Activated T-helper 1 cell treated with anti-CD3 and anti-CD28 coated beads, Interleukin-12 subunit alpha, Interleukin-12 subunit beta, Interleukin-2, Interleukin-4 antibody, amounts not matched to agents 30 ng/mL and 10 ng/mL and 1 ng/mL, durations not matched to agents 14 hours and 24 hours and 36 hours (primary cell): ENCODE data around the gene ALG8. TPM values are rescaled to one million over a fixed set of nuclear protein-coding genes. Genes with fewer than 3 reads are reported as not detected.

Source experiments
- DNase-seq: peaks from one replicate; pipeline ENCODE4 v3.0.0; 2021; ENCODE audit warnings: low spot score
- H3K27ac Mint-ChIP-seq: one replicate; pipeline ENCODE4 v1.8.0; 2021; ENCODE audit warnings: mild to moderate bottlenecking, mixed read lengths
- H3K27me3 Mint-ChIP-seq: one replicate; pipeline ENCODE4 v1.8.0; 2022; ENCODE audit warnings: mild to moderate bottlenecking, moderate library complexity, mixed read lengths; ENCODE audit not compliant: insufficient read depth
- H3K36me3 Mint-ChIP-seq: one replicate; pipeline ENCODE4 v1.8.0; 2021; ENCODE audit warnings: low read depth, mixed read lengths
- H3K4me1 Mint-ChIP-seq: one replicate; pipeline ENCODE4 v1.8.0; 2021; ENCODE audit warnings: low read depth, mixed read lengths
- H3K4me3 Mint-ChIP-seq: one replicate; pipeline ENCODE4 v1.8.0; 2021; ENCODE audit warnings: mild to moderate bottlenecking, moderate library complexity, mixed read lengths
- H3K9me3 Mint-ChIP-seq: one replicate; pipeline ENCODE4 v1.8.0; 2021; ENCODE audit warnings: mixed read lengths
- intact Hi-C: fragments of 100-400 bp; cut with micrococcal nuclease; formaldehyde crosslinking; loops from one replicate; pipeline ENCODE4 v1.15.1; 2024
- total RNA-seq: library from RNA; stranded (reverse); gene quantifications from 2 replicates; pipeline ENCODE4 v1.2.3, GENCODE V29; 2022

The ALG8 gene
- total RNA-seq, 1 donor from 2014 or later: 57.9 TPM

DNA sequence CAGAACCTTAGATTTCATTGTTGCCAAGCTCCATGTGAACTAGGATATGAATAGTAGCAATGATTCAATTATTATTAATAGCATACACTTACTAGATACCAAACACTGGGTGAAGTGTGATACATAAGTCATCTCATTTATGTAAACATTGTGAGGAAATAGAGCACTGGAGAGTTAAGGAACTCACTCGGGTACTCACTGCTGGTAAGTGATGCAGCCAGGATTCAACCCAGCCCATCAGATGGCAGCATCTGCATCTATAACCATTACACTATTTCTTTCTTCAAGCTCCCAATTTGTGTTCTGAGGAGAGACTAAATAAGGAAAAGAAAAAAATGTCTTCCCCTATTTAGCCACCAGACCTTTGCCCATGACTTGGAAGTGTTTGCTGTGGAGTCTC, 10.2 kb upstream of the ALG8 start:
- Mint-ChIP-seq H3K27ac (no peak overlapping the region), H3K36me3 (no peaks in the 10 kb centered on the region), H3K9me3 (no peaks in the 10 kb centered on the region), H3K4me3 (no peak overlapping the region), H3K4me1 (no peaks in the 10 kb centered on the region), H3K27me3 (no peaks in the 10 kb centered on the region)
- DNase-seq: no peak
- intact Hi-C loops: no loop called here

DNA sequence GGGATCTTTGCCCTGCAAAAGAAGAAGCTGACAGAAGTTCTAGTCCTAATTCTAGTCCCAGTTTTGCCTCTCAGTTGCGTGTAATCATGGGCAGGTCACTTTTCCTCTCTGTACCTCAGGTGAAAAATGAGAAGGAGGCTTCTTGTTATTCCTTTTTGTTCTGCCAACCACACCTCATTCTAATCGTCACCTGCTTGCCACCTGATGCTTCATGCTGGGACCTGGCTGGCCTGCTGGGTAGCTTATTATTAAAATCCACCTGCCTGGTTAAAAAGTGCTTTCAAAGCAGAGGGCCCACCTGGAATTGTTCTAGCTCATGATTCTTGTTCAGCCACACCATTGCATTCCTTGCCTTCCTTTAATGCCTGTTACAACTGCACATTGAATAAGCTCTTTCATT, 8.4 kb upstream of the ALG8 start:
- intact Hi-C loops: no loop called here
- Mint-ChIP-seq H3K4me1 (peaks cover 5% of the 10 kb centered on the region), H3K27ac (no peak overlapping the region), H3K9me3 (no peaks in the 10 kb centered on the region), H3K27me3 (no peaks in the 10 kb centered on the region), H3K36me3 (peaks cover 5% of the 10 kb centered on the region), H3K4me3 (no peak overlapping the region)
- no peak for DNase-seq

DNA sequence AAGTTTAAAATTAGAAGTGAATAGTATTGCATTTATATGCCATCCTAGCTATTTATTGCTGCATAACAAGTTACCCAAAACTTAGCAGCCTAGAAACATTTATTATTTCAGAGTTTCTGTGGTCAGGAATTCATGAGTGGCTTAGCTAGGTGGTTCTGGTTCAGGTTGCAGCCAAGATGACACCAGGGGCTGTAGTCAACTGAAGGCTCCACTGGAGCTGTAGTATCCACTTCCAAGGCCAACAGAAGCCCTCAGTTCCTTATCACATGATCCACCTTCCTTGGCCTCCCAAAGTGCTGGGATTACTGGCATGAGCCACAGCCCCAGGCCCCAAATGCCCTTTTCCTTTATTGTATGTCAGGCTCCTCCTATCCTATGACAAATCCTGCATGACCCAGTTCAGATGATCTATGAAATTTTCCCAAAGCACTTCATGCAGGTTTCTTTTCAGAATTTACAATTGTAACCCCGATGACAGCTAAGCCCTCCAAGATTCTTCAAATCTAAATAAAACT, 6.1 kb upstream of the ALG8 start:
- H3K4me1 Mint-ChIP-seq: peaks cover 12% of the 10 kb centered on the region
- no peaks in the 10 kb centered on the region for H3K9me3 Mint-ChIP-seq
- H3K4me3 Mint-ChIP-seq: no peak overlapping the region
- no peaks in the 10 kb centered on the region for H3K27me3 Mint-ChIP-seq
- H3K27ac Mint-ChIP-seq: no peak overlapping the region
- no peak for DNase-seq
- intact Hi-C loops: no loop called here
- peaks cover 10% of the 10 kb centered on the region for H3K36me3 Mint-ChIP-seq

DNA sequence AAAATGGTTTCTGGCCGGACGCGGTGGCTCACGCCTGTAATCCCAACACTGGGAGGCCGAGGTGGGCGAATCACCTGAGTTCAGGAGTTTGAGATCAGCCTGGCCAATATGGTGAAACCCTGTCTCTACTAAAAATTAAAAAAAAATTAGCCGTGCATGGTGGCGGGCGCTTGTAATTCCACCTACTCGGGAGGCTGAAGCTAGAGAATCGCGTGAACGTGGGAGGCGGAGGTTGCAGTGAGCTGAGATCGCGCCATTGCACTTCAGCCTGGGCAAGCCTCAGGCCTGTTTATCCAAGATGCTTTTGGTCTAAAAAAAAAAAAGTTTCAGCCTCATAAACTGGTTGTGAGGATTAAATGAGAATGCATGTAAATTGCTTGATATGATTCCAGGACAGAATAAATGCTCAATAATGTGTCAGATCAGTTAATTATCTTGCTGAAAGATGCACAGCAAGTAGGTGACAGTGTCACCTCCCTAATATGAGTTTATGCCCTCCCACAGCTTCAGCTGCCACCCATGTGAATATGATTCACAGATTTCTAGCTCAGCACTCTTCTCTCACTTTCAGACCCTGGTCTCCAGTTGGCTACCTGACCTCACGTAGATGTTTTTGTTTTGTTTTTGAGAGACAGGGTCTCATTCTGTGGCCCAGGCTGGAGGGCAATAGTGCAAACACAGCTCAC, 1.1 kb upstream of the ALG8 start:
- no peak for DNase-seq
- Mint-ChIP-seq H3K27ac (peak overlapping the region; percentile 11), H3K36me3 (peaks cover 28% of the 10 kb centered on the region), H3K4me3 (peak overlapping the region; percentile 72), H3K4me1 (peaks cover 41% of the 10 kb centered on the region), H3K27me3 (no peaks in the 10 kb centered on the region), H3K9me3 (no peaks in the 10 kb centered on the region)
- intact Hi-C loops: no loop called here

DNA sequence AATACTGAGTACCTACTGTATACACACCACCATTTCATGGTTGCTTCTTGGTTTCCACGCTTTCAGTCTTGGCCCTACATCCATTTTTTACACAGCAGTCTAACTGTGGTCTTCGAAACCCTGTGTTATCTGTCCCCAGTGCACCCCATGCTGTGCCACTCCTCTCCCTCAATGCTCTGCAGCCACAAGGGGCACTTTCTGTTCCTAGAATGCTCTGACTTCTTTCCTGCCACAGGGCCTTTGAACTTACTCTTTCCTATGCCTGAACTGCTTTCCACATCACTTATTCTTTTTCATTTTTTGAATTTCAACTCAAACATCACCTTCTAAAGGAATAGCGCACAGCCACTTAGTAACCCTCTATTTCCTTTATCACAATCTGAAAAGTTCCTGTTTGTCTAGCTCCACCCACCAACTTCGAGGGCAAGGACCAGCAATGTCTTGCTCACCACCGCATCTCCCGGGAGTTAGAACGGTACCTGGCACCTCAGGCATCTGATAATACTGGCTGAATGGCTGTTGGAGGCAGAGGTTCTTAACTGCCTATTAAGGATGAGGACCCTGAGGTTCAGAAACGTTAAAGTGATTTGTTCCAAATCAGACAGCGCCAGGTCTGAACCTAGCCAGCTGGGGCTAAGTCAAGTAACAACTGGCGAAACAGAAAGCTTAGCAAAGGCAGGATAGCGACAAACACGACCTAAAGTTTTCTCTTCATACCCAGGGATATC, 568 bp downstream of the ALG8 start:
- Mint-ChIP-seq H3K27ac (peak overlapping the region; percentile 90), H3K4me3 (peak overlapping the region; percentile 95), H3K9me3 (no peaks in the 10 kb centered on the region), H3K36me3 (peaks cover 30% of the 10 kb centered on the region), H3K4me1 (peaks cover 42% of the 10 kb centered on the region), H3K27me3 (no peaks in the 10 kb centered on the region)
- intact Hi-C loops: loop anchor here (1.0 to 5.0 kb wide), 13 partner anchors 45 to 502 kb away; partner anchors contain the start of genes AAMDC, CLNS1A, GAB2 and INTS4
- no peak for DNase-seq

DNA sequence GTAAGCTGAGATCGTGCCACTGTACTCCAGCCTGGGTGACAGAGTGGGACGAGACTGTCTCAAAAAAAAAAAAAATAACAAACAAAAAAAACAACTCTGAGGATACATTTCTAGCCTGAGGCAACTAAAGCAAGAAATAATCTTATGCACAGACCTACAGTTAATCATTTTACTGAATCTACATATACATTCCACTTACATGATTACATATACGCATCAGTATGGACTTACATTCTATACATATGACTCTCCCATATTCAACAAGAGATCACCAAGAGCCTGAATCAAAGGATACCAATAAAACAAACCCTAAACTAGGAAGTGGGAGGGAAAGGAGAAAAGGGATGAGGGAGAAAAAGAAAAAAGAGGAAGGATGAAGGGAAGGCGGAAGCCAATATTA, 1.1 kb downstream of the ALG8 start:
- H3K4me1 Mint-ChIP-seq: peaks cover 41% of the 10 kb centered on the region
- H3K27ac Mint-ChIP-seq: peak overlapping the region; percentile 62
- intact Hi-C loops: loop anchor here (2.0 to 5.0 kb wide), 6 partner anchors 89 to 501 kb away; partner anchors contain the start of genes CLNS1A and GAB2
- peak overlapping the region; percentile 95 for H3K4me3 Mint-ChIP-seq
- H3K9me3 Mint-ChIP-seq: no peaks in the 10 kb centered on the region
- no peaks in the 10 kb centered on the region for H3K27me3 Mint-ChIP-seq
- no peak for DNase-seq
- H3K36me3 Mint-ChIP-seq: peaks cover 30% of the 10 kb centered on the region

DNA sequence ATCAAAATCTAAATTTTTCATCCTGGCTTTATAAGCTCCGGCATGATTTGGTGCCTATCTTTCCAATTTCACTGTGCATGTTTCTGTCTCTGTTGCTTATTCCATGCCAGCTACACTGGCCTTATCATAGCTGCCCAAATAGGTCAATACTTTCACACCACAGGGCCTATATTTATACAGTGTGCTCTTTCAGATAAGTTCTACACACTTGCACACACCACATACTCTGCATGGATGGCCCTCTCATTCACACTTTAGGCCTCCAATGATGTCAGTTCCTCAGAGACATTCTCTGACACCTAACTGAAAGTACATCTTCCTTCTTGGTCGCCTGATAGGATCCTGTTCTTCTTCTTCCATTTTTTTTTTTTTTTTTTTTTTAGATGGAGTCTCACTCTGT, 7.0 kb downstream of the ALG8 start:
- Mint-ChIP-seq H3K4me1 (peaks cover 21% of the 10 kb centered on the region), H3K36me3 (peaks cover 18% of the 10 kb centered on the region), H3K27ac (no peak overlapping the region), H3K27me3 (no peaks in the 10 kb centered on the region), H3K4me3 (no peak overlapping the region), H3K9me3 (no peaks in the 10 kb centered on the region)
- intact Hi-C loops: no loop called here
- no peak for DNase-seq

DNA sequence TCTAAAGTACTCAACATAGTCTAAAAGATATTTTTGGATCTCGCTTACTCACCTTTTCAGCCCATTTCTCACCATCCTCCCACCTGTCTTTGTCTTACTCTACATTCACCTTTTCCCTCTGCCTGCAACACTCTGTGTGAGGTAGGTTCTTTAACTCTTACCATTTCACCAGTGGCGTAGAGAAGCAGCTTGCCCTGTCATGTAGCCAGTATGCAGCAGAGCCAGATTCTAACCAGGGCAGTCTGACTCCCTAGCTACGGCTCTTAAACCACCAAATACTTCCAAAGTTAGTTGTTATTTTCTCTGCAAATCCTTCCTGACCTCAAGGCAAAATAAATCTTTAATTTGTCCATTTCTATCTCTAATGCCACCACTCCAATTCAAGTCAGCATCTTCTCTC, 7.5 kb downstream of the ALG8 start:
- Mint-ChIP-seq H3K27me3 (no peaks in the 10 kb centered on the region), H3K27ac (no peak overlapping the region), H3K9me3 (no peaks in the 10 kb centered on the region), H3K4me1 (peaks cover 15% of the 10 kb centered on the region), H3K4me3 (no peak overlapping the region), H3K36me3 (peaks cover 13% of the 10 kb centered on the region)
- no peak for DNase-seq
- intact Hi-C loops: no loop called here

DNA sequence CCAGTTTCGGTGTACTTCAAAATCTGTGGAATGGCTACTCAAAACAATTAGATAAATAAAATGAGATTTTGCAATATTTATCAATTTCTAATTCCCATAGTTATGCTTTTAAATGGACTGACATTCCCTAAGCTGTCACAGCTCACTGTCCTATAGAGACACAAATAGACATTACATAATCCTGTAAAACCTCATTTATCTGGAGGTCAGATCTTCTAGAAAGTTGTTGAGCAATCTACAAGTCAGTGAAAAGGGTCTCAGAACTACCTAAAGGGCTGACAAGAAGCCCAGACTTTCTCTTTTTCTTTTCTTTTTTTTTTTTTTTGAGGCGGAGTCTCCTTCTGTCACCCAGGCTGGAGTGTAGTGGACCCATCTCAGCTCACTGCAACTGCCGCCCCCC, 12.0 kb downstream of the ALG8 start:
- H3K36me3 Mint-ChIP-seq: peaks cover 11% of the 10 kb centered on the region
- peaks cover 9% of the 10 kb centered on the region for H3K4me1 Mint-ChIP-seq
- intact Hi-C loops: no loop called here
- H3K27me3 Mint-ChIP-seq: no peaks in the 10 kb centered on the region
- no peak overlapping the region for H3K27ac Mint-ChIP-seq
- no peak for DNase-seq
- H3K4me3 Mint-ChIP-seq: no peak overlapping the region
- no peaks in the 10 kb centered on the region for H3K9me3 Mint-ChIP-seq

DNA sequence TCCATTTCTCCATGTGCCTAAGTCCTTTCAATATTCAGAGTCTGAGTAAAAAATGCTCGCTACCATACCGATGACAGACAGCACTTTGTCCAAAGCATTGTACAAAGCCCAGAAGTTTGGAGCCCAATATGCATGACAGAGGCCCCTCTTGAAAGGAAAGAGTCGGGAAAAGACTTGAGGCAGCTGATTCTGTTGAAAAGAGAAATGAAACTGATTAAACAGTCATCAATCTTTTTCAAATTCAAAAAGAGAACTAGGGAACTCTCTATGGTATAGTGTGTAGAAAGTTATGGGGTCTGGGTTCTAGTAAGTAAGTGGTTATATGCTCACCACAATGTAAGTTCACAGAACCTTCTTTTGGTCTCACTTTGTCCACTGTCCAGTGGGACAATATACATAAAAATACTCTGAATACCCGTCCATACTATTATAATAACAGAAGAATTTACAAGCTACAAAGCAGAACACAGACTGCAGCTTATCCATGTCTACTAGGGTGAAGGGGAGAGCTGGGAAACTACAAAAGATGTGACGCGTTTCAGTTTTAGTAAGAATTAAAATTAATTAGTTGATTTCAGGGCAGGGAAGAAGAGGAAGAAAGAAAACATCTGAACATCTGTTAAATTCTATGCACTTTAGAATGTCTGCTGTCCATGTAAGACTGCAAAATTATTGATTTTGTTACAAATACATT, 26.7 kb downstream of the ALG8 start:
- no peak overlapping the region for H3K4me3 Mint-ChIP-seq
- peaks cover 27% of the 10 kb centered on the region for H3K36me3 Mint-ChIP-seq
- H3K4me1 Mint-ChIP-seq: no peaks in the 10 kb centered on the region
- intact Hi-C loops: no loop called here
- no peaks in the 10 kb centered on the region for H3K9me3 Mint-ChIP-seq
- no peak overlapping the region for H3K27ac Mint-ChIP-seq
- DNase-seq: no peak
- no peaks in the 10 kb centered on the region for H3K27me3 Mint-ChIP-seq

DNA sequence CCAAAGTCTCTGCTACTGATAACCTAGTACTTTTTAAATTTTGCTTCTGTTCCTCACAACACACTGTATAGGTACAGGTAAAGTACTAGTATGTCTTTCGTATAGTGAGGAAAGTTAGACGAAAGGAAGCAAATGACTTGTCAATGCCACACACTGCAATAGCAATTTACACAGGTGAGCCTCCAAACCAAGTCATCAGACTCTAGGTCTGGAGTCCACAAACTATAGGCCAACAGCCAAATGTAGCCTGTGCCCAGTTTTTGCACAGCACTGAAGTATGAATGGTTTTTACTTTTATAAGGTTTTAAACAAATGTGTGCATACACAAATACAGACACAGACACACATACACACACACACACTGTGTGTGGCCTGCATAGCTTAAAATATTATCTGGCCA, 28.1 kb downstream of the ALG8 start:
- Mint-ChIP-seq H3K9me3 (no peaks in the 10 kb centered on the region), H3K36me3 (peaks cover 28% of the 10 kb centered on the region), H3K4me1 (no peaks in the 10 kb centered on the region), H3K27me3 (no peaks in the 10 kb centered on the region), H3K27ac (no peak overlapping the region), H3K4me3 (no peak overlapping the region)
- no peak for DNase-seq
- intact Hi-C loops: no loop called here

DNA sequence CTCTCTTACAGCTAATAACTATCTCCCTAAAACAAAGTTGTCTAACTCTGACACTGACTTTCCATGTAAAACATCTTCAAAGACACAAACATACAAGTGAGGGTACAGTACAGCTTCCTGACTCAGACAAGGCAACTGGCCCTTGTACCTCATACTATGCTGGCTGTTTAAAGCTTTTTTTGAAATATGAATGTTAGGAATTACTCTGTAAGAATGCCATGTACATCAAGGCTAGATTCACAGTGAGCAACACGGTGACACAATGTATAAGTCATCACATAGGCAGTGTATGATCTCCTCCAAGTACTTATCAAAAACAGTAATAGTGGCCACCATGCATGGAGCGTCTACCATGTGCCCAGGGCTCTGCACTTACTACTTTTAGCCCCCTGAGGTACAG, 28.6 kb downstream of the ALG8 start:
- Mint-ChIP-seq H3K36me3 (peaks cover 30% of the 10 kb centered on the region), H3K27ac (no peak overlapping the region), H3K4me3 (no peak overlapping the region), H3K4me1 (no peaks in the 10 kb centered on the region), H3K27me3 (no peaks in the 10 kb centered on the region), H3K9me3 (no peaks in the 10 kb centered on the region)
- intact Hi-C loops: no loop called here
- no peak for DNase-seq

DNA sequence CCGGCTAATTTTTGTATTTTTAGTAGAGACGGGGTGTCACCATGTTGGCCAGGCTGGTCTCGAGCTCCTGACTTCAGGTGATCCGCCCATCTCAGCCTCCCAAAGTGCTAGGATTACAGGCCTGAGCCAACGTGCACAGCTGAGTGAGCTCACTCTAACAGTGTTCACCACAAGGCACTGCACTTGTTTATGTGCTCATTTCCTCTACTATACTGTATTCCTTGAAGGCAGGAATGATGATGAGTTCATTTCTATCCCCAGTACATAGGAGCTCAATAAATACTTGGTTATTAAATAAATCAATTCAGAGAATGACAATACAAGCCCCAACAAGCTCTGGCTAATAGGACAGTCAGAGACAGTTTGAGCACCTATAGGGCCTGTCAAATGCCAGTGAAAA, 29.1 kb downstream of the ALG8 start:
- Mint-ChIP-seq H3K4me1 (no peaks in the 10 kb centered on the region), H3K27ac (no peak overlapping the region), H3K4me3 (no peak overlapping the region), H3K9me3 (no peaks in the 10 kb centered on the region), H3K36me3 (peaks cover 30% of the 10 kb centered on the region), H3K27me3 (no peaks in the 10 kb centered on the region)
- intact Hi-C loops: no loop called here
- no peak for DNase-seq
